HCT116 (cell line): ENCODE data around the gene BBX. TPM values are rescaled to one million over a fixed set of nuclear protein-coding genes. Genes with fewer than 3 reads are reported as not detected.

Source experiments
- ATAC-seq: fragments of 200-7000 bp; cut with Tn5 transposase; 2 replicates; pipeline ENCODE4 v1.9.1; 2020; ENCODE audit warnings: mild to moderate bottlenecking, moderate library complexity
- BruUV-seq: library from RNA; stranded (reverse); fragments of 400-500 nt; replicated peaks from 2 replicates; lab custom pipeline; 2021; lab: Mats Ljungman, UMichigan
- CTCF ChIA-PET: fragments of 300-600 bp; sonication (Branson Sonifier 250); formaldehyde crosslinking; loops from one replicate; lab custom pipeline; 2021; ENCODE audit warnings: antibody characterized with exemption; lab: Charles Lee
- POLR2A ChIA-PET: fragments of 300-600, 350-600 bp; sonication (Branson Sonifier 250); formaldehyde crosslinking; loops from one replicate; lab custom pipeline; 2021; ENCODE audit warnings: antibody characterized with exemption; lab: Charles Lee
- RAD21 ChIA-PET, 2 experiments: fragments of 300-600 bp; sonication (Branson Sonifier 250); formaldehyde crosslinking; loops; one replicate each; lab custom pipeline; 2023; ENCODE audit warnings: low total read pairs in 2 of 2; ENCODE audit not compliant: uncharacterized antibody in 2 of 2, unreplicated experiment in 2 of 2, low non-redundant PET in 1 of 2; lab: Charles Lee
- DNase-seq: peaks from one replicate; pipeline ENCODE4 v3.0.0-alpha.2; 2010; ENCODE audit warnings: low read depth, low spot score
- H2AFZ ChIP-seq: fragments of 200-600 bp; shearing (Covaris generic), sonication (generic); 2 replicates; pipeline ENCODE4 v1.6.1; 2017; ENCODE audit warnings: low read depth, mixed run types, mixed read lengths, antibody characterized with exemption, low read length; ENCODE audit not compliant: poor library complexity, severe bottlenecking
- H3K27ac ChIP-seq: 2 replicates; pipeline ENCODE4 v1.5.1; 2012; ENCODE audit warnings: low read depth, low read length
- H3K27me3 ChIP-seq: fragments of 200-600 bp; sonication (generic); 2 replicates; pipeline ENCODE4 v1.6.1; 2016; ENCODE audit warnings: mixed run types, low read length, mixed read lengths; ENCODE audit not compliant: insufficient read depth
- H3K36me3 ChIP-seq, 2 experiments: fragments of 200-500 bp in 1 of 2; fragments of 200-600 bp in 1 of 2; sonication (Bioruptor generic) in 1 of 2; sonication (generic) in 1 of 2; 2 replicates each; pipeline versions ENCODE4 v1.5.1 to v1.6.1; 2014 to 2016; ENCODE audit warnings: low read length in 2 of 2, inconsistent platforms in 1 of 2, mixed read lengths in 1 of 2, mixed run types in 1 of 2; ENCODE audit not compliant: insufficient read depth in 2 of 2, control insufficient read depth in 1 of 2
- H3K4me1 ChIP-seq, 2 experiments: fragments of 200-600 bp in 1 of 2; sonication (generic) in 1 of 2; 2 replicates each; pipeline versions ENCODE4 v1.5.1 to v1.6.1; 2012 to 2017; ENCODE audit warnings: low read length in 2 of 2, inconsistent platforms in 1 of 2, mild to moderate bottlenecking in 1 of 2, mixed read lengths in 1 of 2, mixed run types in 1 of 2, moderate library complexity in 1 of 2; ENCODE audit not compliant: insufficient read depth in 2 of 2, control insufficient read depth in 1 of 2
- H3K4me2 ChIP-seq: fragments of 200-600 bp; sonication (generic); 2 replicates; pipeline ENCODE4 v1.6.1; 2017; ENCODE audit warnings: mixed run types, low read length, mixed read lengths
- H3K4me3 ChIP-seq, 2 experiments: fragments of 200-600 bp in 1 of 2; sonication (generic) in 1 of 2; replicated peaks in 1 of 2; 2 replicates each; pipeline ENCODE4 v1.5.1; 2011 to 2016; ENCODE audit warnings: low read length in 2 of 2, control low read depth in 1 of 2, low read depth in 1 of 2, mild to moderate bottlenecking in 1 of 2, mixed read lengths in 1 of 2, mixed run types in 1 of 2
- H3K79me2 ChIP-seq: fragments of 200-600 bp; sonication (generic); 2 replicates; pipeline ENCODE4 v1.6.1; 2017; ENCODE audit warnings: mild to moderate bottlenecking, mixed run types, low read length, moderate library complexity, mixed read lengths; ENCODE audit not compliant: insufficient read depth
- H3K9ac ChIP-seq: fragments of 200-600 bp; sonication (generic); 2 replicates; pipeline ENCODE4 v1.6.1; 2016; ENCODE audit warnings: low read length, mixed read lengths
- H3K9me2 ChIP-seq: fragments of 200-600 bp; sonication (generic), shearing (Covaris generic); 2 replicates; pipeline ENCODE4 v1.6.1; 2017; ENCODE audit warnings: mixed run types, mild to moderate bottlenecking, moderate library complexity; ENCODE audit not compliant: insufficient read depth
- H3K9me3 ChIP-seq, 2 experiments: fragments of 200-500 bp in 1 of 2; fragments of 200-600 bp in 1 of 2; sonication (Bioruptor generic) in 1 of 2; sonication (generic) in 1 of 2; 2 replicates each; pipeline ENCODE4 v1.6.1; 2014 to 2017; ENCODE audit warnings: low read length in 2 of 2, mixed read lengths in 2 of 2, inconsistent platforms in 1 of 2, low read depth in 1 of 2, mild to moderate bottlenecking in 1 of 2, mixed run types in 1 of 2, moderate library complexity in 1 of 2; ENCODE audit not compliant: control insufficient read depth in 1 of 2, insufficient read depth in 1 of 2
- H4K20me1 ChIP-seq: fragments of 200-600 bp; sonication (generic), shearing (Covaris generic); 2 replicates; pipeline ENCODE4 v1.6.1; 2017; ENCODE audit warnings: mixed run types, mild to moderate bottlenecking, moderate library complexity; ENCODE audit not compliant: insufficient read depth
- CBX3 ChIP-seq: IDR thresholded peaks from 2 replicates; pipeline ENCODE4 v1.6.1; 2012; ENCODE audit warnings: low read depth
- CEBPB ChIP-seq: IDR thresholded peaks from 2 replicates; pipeline ENCODE4 v1.6.1; 2012; ENCODE audit warnings: low read depth
- CTCF ChIP-seq, 3 experiments: fragments of 200-600 bp in 1 of 3; sonication (generic) in 1 of 3; IDR thresholded peaks in 2 of 3; conservative IDR thresholded peaks in 1 of 3; 2 replicates each; pipeline ENCODE4 v1.5.1; 2012 to 2017; ENCODE audit warnings: low read depth in 2 of 3, low read length in 2 of 3, antibody characterized with exemption in 1 of 3, borderline replicate concordance in 1 of 3, control low read depth in 1 of 3, mild to moderate bottlenecking in 1 of 3, mixed read lengths in 1 of 3, mixed run types in 1 of 3, moderate library complexity in 1 of 3; ENCODE audit not compliant: insufficient read depth in 1 of 3
- EGR1 ChIP-seq: IDR thresholded peaks from 2 replicates; pipeline ENCODE4 v1.6.1; 2012; ENCODE audit warnings: low read depth
- ELF1 ChIP-seq: IDR thresholded peaks from 2 replicates; pipeline ENCODE4 v1.6.1; 2012; ENCODE audit warnings: low read depth, borderline replicate concordance
- EZH2 ChIP-seq: fragments of 200-600 bp; sonication (generic); IDR thresholded peaks from 2 replicates; pipeline ENCODE4 v1.6.1; 2017; ENCODE audit warnings: antibody characterized with exemption, mixed run types
- EZH2phosphoT487 ChIP-seq: fragments of 200-600 bp; IDR thresholded peaks from 2 replicates; pipeline ENCODE4 v1.6.1; 2018; ENCODE audit warnings: antibody characterized with exemption, borderline replicate concordance
- FOSL1 ChIP-seq: IDR thresholded peaks from 2 replicates; pipeline ENCODE4 v1.6.1; 2012; ENCODE audit warnings: low read depth
- SIN3A ChIP-seq: IDR thresholded peaks from 2 replicates; pipeline ENCODE4 v1.6.1; 2012; ENCODE audit warnings: low read depth
- SP1 ChIP-seq: IDR thresholded peaks from 2 replicates; pipeline ENCODE4 v1.6.1; 2012; ENCODE audit warnings: low read depth
- YY1 ChIP-seq: IDR thresholded peaks from 2 replicates; pipeline ENCODE4 v1.6.1; 2011; ENCODE audit warnings: low read length, low read depth, moderate library complexity, mild to moderate bottlenecking; ENCODE audit not compliant: insufficient replicate concordance; ENCODE audit errors: extremely low read depth
- ZNF274 ChIP-seq: fragments of 200-500 bp; sonication (Bioruptor generic); IDR thresholded peaks from 2 replicates; pipeline ENCODE4 v1.6.1; 2014; ENCODE audit warnings: mild to moderate bottlenecking, low read depth, low read length, inconsistent platforms
- intact Hi-C: fragments of 100-400 bp; cut with micrococcal nuclease; formaldehyde crosslinking; loops from 2 replicates; pipeline ENCODE4 v1.10.0; 2022
- total RNA-seq: library from RNA; stranded (reverse); gene quantifications from one replicate; pipeline ENCODE4 v1.2.1, GENCODE V29; 2021; ENCODE audit not compliant: unreplicated experiment
- TF ChIP-seq, protein P1 (sequence below): IDR thresholded peaks from 2 replicates; pipeline ENCODE4 v1.6.1; 2012; ENCODE audit warnings: low read depth

Gene BBX
- total RNA-seq, 1 experiment from 2014 or later, result 55.6 TPM

DNA sequence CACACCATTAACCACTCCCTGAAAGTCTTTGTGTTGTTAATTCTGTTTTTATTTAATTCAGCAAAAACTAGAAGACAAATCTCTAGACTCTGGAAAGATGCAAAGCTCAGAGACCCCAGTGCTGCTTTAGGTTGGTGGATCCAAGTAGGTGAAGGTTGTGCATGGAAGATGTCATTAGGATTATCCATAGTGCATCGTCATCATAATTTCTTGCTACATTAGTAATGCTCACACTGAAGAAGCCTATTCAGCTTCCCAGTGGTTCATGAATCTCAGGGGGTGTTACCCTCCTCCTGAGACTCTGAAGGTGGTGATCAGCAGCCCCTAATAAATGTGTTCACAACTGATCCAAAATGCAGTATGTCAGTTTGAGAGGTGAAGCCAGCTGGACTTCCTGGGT, 295.3 kb downstream of the BBX start:
- no peak overlapping the region for H3K9ac ChIP-seq
- no peaks in the 10 kb centered on the region for H3K4me1 ChIP-seq
- H3K9me3 ChIP-seq, result no peaks in the 10 kb centered on the region
- H4K20me1 ChIP-seq, result no peaks in the 10 kb centered on the region
- H3K27ac ChIP-seq, result no peak overlapping the region
- ChIA-PET RAD21 (no interaction called here), POLR2A (no interaction called here), CTCF (no interaction called here)
- TF ChIP-seq SP1 (no peak), CTCF (IDR thresholded peaks at IDR 0.05 in 2 of 3, conservative IDR thresholded peaks at IDR 0.05 in 1 of 3; ENCODE audit: borderline replicate concordance in 1 of 3, insufficient read depth in 1 of 3, low read depth in 2 of 3, low read length in 2 of 3) (no peak), EGR1 (no peak), ELF1 (no peak), SIN3A (no peak), CEBPB (no peak), ZNF274 (no peak), CBX3 (no peak)
- no peak for ATAC-seq
- no peak overlapping the region for H3K4me2 ChIP-seq
- intact Hi-C loops, result no loop called here
- no peaks in the 10 kb centered on the region for H3K27me3 ChIP-seq
- no peaks in the 10 kb centered on the region for H3K9me2 ChIP-seq
- H3K4me3 ChIP-seq, result no peak overlapping the region
- H3K36me3 ChIP-seq, result no peaks in the 10 kb centered on the region
- no peak overlapping the region for H2AFZ ChIP-seq
- no TSS peak for BruUV-seq
- no peaks in the 10 kb centered on the region for H3K79me2 ChIP-seq
- no peak for DNase-seq

DNA sequence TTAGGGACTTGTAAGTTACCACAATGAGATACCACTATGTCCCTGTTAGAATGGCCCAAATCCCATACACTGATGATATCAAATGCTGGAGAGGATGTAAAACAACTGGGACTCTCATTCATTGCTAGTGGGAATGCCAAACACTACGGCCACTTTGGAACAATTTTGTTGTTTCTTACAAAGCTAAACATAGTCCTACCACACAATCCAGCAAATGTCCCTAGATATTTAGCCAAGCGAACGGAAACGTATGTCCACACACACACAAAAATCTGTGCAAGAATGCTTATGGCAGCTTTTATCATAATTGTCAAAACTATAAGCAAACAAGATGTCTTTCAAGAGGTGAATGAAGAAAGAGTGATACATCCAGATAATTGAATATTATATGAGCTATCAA, 296.9 kb downstream of the BBX start:
- Histone ChIP-seq H3K27me3 (no peaks in the 10 kb centered on the region), H3K4me1 (no peaks in the 10 kb centered on the region), H2AFZ (no peak overlapping the region), H3K4me2 (no peak overlapping the region), H3K9me2 (no peaks in the 10 kb centered on the region), H3K27ac (no peak overlapping the region), H3K9me3 (no peaks in the 10 kb centered on the region), H3K9ac (no peak overlapping the region), H4K20me1 (no peaks in the 10 kb centered on the region), H3K4me3 (no peak overlapping the region), H3K79me2 (no peaks in the 10 kb centered on the region), H3K36me3 (no peaks in the 10 kb centered on the region)
- no TSS peak for BruUV-seq
- intact Hi-C loops, result no loop called here
- ChIA-PET CTCF (no interaction called here), RAD21 (no interaction called here), POLR2A (no interaction called here)
- DNase-seq (no peak), ATAC-seq (no peak)
- no peak for TF ChIP-seq EZH2
- no peak for TF ChIP-seq ZNF274
- no peak for TF ChIP-seq YY1
- TF ChIP-seq, protein P1, sequence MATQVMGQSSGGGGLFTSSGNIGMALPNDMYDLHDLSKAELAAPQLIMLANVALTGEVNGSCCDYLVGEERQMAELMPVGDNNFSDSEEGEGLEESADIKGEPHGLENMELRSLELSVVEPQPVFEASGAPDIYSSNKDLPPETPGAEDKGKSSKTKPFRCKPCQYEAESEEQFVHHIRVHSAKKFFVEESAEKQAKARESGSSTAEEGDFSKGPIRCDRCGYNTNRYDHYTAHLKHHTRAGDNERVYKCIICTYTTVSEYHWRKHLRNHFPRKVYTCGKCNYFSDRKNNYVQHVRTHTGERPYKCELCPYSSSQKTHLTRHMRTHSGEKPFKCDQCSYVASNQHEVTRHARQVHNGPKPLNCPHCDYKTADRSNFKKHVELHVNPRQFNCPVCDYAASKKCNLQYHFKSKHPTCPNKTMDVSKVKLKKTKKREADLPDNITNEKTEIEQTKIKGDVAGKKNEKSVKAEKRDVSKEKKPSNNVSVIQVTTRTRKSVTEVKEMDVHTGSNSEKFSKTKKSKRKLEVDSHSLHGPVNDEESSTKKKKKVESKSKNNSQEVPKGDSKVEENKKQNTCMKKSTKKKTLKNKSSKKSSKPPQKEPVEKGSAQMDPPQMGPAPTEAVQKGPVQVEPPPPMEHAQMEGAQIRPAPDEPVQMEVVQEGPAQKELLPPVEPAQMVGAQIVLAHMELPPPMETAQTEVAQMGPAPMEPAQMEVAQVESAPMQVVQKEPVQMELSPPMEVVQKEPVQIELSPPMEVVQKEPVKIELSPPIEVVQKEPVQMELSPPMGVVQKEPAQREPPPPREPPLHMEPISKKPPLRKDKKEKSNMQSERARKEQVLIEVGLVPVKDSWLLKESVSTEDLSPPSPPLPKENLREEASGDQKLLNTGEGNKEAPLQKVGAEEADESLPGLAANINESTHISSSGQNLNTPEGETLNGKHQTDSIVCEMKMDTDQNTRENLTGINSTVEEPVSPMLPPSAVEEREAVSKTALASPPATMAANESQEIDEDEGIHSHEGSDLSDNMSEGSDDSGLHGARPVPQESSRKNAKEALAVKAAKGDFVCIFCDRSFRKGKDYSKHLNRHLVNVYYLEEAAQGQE, result no peak
- TF ChIP-seq EZH2phosphoT487, result no peak
- TF ChIP-seq CTCF (IDR thresholded peaks at IDR 0.05 in 2 of 3, conservative IDR thresholded peaks at IDR 0.05 in 1 of 3; ENCODE audit: borderline replicate concordance in 1 of 3, insufficient read depth in 1 of 3, low read depth in 2 of 3, low read length in 2 of 3), result no peak
- no peak for TF ChIP-seq SP1
- TF ChIP-seq CEBPB, result no peak
- no peak for TF ChIP-seq FOSL1
- TF ChIP-seq EGR1, result no peak
